Sigmoid colon (tissue), 4 donors: ENCODE results near the gene NR2C2.

Source experiments
- EP300 ChIP-seq, 4 donors: sonication (generic); formaldehyde crosslinking; IDR thresholded peaks; one replicate each; pipeline ENCODE4 v1.6.1; 2017; ENCODE audit warnings: antibody characterized with exemption in 4 of 4
- POLR2A ChIP-seq, 2 donors: fragments of 450-650 bp; IDR thresholded peaks; one replicate each; pipeline ENCODE4 v1.6.1; 2016; ENCODE audit warnings: antibody characterized with exemption in 2 of 2, mild to moderate bottlenecking in 2 of 2, moderate library complexity in 2 of 2
- POLR2AphosphoS5 ChIP-seq, 4 donors: sonication (generic); formaldehyde crosslinking; IDR thresholded peaks; one replicate each; pipeline ENCODE4 v1.6.1; 2017; ENCODE audit warnings: antibody characterized with exemption in 4 of 4
- TF ChIP-seq, protein P1 (sequence below), 4 experiments: fragments of 450-650 bp in 3 of 4; fragments of 200-600 bp in 1 of 4; IDR thresholded peaks; one replicate each; pipeline ENCODE4 v1.5.1; 2016 to 2019; ENCODE audit warnings: antibody characterized with exemption in 4 of 4, mild to moderate bottlenecking in 3 of 4, moderate library complexity in 2 of 4

DNA sequence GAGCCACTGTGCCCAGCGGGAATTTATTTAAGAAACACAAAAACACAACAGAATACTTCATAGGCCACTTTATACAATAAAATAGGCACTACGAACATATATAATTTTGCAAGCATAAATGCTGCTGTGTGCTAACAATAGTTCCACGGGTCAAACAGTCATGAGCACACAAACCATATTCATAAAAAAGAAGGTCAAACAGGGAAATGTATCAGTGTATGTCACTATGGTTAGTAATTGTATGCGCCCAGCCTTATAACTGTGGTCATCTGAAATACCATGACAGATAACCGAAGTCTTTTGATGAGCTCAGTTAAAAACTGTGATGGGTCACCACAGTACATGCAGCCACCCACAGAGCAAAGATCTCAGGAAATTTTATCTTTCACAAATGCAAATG, 38.1 kb upstream of the NR2C2 start:
- TF ChIP-seq, protein P1, sequence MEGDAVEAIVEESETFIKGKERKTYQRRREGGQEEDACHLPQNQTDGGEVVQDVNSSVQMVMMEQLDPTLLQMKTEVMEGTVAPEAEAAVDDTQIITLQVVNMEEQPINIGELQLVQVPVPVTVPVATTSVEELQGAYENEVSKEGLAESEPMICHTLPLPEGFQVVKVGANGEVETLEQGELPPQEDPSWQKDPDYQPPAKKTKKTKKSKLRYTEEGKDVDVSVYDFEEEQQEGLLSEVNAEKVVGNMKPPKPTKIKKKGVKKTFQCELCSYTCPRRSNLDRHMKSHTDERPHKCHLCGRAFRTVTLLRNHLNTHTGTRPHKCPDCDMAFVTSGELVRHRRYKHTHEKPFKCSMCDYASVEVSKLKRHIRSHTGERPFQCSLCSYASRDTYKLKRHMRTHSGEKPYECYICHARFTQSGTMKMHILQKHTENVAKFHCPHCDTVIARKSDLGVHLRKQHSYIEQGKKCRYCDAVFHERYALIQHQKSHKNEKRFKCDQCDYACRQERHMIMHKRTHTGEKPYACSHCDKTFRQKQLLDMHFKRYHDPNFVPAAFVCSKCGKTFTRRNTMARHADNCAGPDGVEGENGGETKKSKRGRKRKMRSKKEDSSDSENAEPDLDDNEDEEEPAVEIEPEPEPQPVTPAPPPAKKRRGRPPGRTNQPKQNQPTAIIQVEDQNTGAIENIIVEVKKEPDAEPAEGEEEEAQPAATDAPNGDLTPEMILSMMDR (IDR thresholded peaks at IDR 0.05): no peak
- TF ChIP-seq POLR2A (IDR thresholded peaks at IDR 0.05) (no peak), EP300 (IDR thresholded peaks at IDR 0.05) (no peak), POLR2AphosphoS5 (IDR thresholded peaks at IDR 0.05) (no peak)
